Stimulated activated CD8-positive, alpha-beta memory T cell treated with anti-CD3 and anti-CD28 coated beads, Interleukin-7, amount 100 ng/mL, for 48 hours (primary cell): ENCODE measurements around the gene PSMG1.

Experiments used
- DNase-seq, 2 donors: peaks; one replicate each; pipeline ENCODE4 v3.0.0-alpha.2; 2020; ENCODE audit warnings: low read depth in 1 of 2; ENCODE audit errors: extremely low read depth in 1 of 2

The PSMG1 gene

GRCh38 chr21:39188521-39189139 is 5.4 kb upstream of the PSMG1 start:
- DNase-seq, result no peak

- no peak for DNase-seq
Observed at GRCh38 chr21:39187141-39187540, 3.9 kb upstream of the PSMG1 start.

- DNase-seq, result no peak
Observed at GRCh38 chr21:39186676-39187075, 3.4 kb upstream of the PSMG1 start.

GRCh38 chr21:39185157-39185556 is 1.9 kb upstream of the PSMG1 start:
- no peak for DNase-seq

- DNase-seq, result no peak
Observed at GRCh38 chr21:39184050-39184980, 1.1 kb upstream of the PSMG1 start.

- DNase-seq, result no peak
Observed at GRCh38 chr21:39182484-39183271, 573 bp downstream of the PSMG1 start.

GRCh38 chr21:39182016-39182415 is 1.2 kb downstream of the PSMG1 start:
- DNase-seq, result no peak

GRCh38 chr21:39181205-39181818 is 1.9 kb downstream of the PSMG1 start:
- DNase-seq, result no peak

GRCh38 chr21:39180429-39181019 is 2.7 kb downstream of the PSMG1 start:
- no peak for DNase-seq

- DNase-seq, result no peak
Observed at GRCh38 chr21:39178421-39178820, 4.8 kb downstream of the PSMG1 start.

GRCh38 chr21:39176271-39176709 is 7.0 kb downstream of the PSMG1 start:
- no peak for DNase-seq

- DNase-seq, result no peak
Observed at GRCh38 chr21:39175665-39176064, 7.6 kb downstream of the PSMG1 start.

GRCh38 chr21:39175154-39175553 is 8.1 kb downstream of the PSMG1 start:
- no peak for DNase-seq

GRCh38 chr21:39173716-39174680 is 9.3 kb downstream of the PSMG1 start:
- no peak for DNase-seq

GRCh38 chr21:39169906-39170305 is 13.3 kb downstream of the PSMG1 start:
- no peak for DNase-seq

GRCh38 chr21:39168800-39169199 is 14.5 kb downstream of the PSMG1 start:
- no peak for DNase-seq

- DNase-seq, result no peak
Observed at GRCh38 chr21:39164523-39164922, 18.7 kb downstream of the PSMG1 start.

GRCh38 chr21:39161064-39161463 is 22.2 kb downstream of the PSMG1 start:
- no peak for DNase-seq

GRCh38 chr21:39159342-39160063 is 23.7 kb downstream of the PSMG1 start:
- no peak for DNase-seq
